GM21528 (cell line): Measurements from ENCODE around the gene PIK3R5.

Experiments used
- ATAC-seq: cut with Tn5 transposase; IDR thresholded peaks from one replicate; pipeline ENCODE4 v1.9.1; 2021; ENCODE audit warnings: mild to moderate bottlenecking, moderate library complexity; ENCODE audit not compliant: unreplicated experiment, low FRiP score

PIK3R5 gene

GRCh38 chr17:8954339-8954738 is 11.2 kb downstream of the PIK3R5 start:
- ATAC-seq = no peak

DNA sequence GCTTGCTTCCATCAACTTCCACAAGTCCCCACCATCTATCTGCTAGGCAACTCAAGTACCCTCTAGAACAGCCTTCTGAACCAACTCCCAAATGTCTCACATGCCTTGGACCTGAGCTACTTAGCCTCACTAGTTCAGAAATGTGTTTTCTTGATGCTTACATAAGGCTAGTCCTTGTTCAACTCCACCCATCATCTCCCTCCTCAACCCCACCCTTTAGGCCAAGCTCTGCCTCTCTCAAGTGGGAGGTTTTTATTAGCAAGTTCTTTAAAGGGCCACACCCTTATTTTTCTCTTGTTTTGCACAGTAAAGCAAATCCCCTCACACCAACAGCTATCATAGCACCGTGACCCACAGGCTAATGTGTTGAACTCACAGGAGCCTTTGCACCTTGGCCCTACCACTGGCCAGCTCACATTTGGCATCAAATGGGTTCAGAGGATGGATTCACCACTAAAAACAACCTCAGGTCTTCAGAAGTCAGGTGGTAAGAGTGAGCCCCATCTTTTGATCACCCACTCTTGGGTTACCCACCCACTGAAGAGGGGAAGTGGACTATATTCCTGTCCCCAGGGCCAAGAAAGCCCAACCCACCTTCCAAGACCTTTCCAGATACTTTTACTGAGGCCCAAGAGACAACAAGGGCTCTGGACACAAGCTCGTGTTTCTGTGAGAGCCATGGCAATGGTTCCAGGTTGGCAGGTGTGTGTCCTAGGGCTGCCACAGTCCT is 12.2 kb downstream of the PIK3R5 start:
- no peak for ATAC-seq

GRCh38 chr17:8952191-8952590 is 13.3 kb downstream of the PIK3R5 start:
- no peak for ATAC-seq

- no peak for ATAC-seq
These were observed 14.3 kb downstream of the PIK3R5 start for GRCh38 chr17:8951206-8951605.

- no peak for ATAC-seq
These were observed 16.3 kb downstream of the PIK3R5 start for GRCh38 chr17:8949061-8949661.

DNA sequence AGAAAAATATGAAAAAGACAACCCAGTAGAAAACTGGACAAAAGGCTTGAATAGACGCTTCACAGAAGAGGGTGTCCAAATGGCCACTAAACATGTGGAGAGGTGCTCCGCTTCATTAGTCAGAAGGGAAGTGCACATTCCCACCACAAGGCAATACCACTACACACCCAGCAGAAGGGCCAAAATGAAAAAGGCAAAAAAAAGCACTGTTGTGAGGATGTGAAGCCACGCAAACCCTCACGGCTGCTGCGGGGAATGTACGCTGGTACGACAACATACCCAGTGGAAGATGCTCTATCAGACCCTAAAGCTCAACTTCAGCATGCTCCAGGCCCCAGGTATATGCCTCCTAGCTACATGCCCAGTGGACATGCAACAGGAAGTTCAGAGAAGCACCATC is 17.0 kb downstream of the PIK3R5 start:
- ATAC-seq = no peak

DNA sequence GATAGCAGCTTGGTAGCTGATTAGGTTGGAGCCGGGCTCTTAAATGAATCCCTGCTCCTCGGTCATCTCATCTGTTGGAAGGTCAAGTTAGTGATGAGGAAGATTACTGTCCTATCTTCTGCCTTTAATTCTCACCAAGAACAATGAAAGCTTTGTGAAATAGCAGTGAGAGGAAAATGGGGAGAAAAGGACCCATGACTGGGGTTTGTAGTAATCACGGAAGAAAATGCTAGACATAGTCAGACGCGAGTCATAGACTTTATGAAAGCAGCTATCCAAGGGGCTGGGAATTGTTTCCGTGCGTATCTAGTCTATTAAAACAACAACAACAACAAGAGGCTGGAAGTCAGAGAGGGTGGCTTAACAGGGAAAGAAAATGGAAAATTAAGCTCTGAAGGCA is 18.3 kb downstream of the PIK3R5 start:
- no peak for ATAC-seq

GRCh38 chr17:8946476-8946875 is 19.0 kb downstream of the PIK3R5 start:
- no peak for ATAC-seq

DNA sequence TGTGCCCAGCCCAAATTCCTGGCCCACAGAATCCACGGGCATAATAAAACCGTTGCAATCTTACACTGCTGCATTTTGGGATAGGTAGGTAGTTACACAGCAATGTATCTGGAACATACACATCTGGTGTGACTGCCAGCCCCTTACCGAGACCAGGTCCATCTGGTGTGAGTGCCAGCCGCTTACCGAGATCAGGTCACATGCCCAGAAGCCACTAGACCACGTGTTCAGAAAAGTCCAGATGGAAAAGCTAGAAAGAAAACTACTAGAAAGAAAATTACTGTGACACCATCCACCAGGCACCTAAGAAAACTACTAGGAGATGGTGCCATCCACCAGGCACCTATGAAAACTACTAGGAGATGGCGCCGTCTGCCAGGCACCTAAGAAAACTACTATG is 19.4 kb downstream of the PIK3R5 start:
- ATAC-seq = no peak

DNA sequence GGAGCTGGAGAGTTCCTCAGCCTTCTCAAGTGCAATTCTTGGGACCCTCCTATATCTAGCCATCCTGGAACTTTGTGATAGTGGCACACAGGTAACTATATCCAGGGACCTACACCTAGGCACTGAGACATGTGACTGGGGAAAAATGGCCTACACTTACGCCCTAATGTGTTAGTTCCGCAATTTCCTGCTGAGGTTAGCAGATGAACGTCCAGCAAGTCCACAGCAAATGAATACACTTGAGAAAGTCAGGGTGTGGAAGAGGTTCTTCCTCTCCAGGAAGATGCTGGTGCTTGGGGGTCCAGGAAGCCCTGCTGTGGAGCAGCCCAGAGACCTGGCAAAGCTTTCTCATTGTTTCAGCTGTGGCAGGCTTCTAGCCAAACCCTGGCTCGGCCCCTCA is 20.8 kb downstream of the PIK3R5 start:
- ATAC-seq = no peak

DNA sequence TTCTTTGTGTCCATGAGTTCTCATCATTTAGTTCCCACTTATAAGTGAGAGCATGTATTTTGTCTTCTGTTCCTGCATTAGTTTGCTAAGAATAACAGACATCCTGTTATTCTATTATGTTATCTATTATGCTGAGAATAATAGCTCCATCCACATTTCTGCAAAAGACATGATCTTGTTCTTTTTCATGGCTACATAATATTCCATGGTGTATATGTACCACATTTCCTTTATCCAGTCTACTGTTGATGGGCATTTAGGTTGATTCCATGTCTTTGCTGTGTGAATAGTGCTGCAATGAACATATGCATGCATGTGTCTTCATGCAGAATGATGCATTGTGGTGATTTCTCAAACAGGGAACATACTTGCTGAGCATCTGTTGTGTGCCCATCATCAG is 21.4 kb downstream of the PIK3R5 start:
- no peak for ATAC-seq

DNA sequence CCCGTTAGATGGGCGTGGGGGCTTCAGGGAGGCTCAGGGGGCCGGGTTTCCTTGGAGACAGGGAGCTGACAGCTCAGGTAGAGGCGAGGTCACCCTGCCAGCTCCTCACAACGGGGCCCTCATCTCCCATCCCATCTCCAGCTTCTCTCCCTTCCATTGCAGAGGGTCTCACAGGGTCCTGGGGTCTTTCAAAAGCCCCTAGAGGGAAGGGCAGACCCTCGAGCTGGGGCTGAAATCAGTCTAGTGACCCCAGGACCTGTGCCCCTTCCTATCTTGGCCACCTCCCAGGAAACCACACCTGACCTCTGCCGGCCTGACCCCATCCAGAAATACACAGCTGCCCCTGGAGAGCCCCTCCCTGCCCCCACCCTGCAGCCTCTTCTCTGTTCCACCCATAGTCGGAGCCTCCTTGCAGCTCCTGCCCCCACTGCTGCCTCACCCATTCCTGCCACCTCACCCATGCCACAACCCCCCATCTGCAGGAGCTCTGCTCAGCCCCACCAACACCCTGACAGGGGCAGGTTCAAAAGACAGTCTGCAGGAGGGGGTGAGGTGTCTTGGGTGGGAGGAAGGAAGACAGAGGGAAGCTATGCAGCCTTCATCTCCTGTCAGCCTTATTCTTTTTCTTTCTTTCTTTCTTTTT is 23.4 kb downstream of the PIK3R5 start:
- no peak for ATAC-seq

DNA sequence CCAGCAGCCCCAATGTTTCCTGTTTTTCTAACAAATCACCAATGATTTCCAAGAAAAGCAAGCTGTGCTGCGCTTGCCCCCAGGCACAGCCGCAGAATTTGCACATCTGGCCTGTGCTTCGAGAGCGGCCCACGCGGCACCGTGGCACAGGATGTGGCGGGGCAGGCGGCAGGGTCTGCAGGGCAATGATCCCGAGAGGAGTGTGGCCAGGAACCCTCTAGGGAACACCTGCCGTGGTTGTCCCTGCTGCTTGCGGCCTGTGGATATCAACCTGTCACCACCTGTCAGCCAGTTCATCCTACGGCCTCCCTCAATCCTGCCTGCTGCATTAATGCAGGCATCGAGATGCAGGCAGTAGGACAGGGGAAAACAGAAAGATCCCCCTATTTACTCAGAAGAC is 24.0 kb downstream of the PIK3R5 start:
- ATAC-seq = peak; percentile 54

DNA sequence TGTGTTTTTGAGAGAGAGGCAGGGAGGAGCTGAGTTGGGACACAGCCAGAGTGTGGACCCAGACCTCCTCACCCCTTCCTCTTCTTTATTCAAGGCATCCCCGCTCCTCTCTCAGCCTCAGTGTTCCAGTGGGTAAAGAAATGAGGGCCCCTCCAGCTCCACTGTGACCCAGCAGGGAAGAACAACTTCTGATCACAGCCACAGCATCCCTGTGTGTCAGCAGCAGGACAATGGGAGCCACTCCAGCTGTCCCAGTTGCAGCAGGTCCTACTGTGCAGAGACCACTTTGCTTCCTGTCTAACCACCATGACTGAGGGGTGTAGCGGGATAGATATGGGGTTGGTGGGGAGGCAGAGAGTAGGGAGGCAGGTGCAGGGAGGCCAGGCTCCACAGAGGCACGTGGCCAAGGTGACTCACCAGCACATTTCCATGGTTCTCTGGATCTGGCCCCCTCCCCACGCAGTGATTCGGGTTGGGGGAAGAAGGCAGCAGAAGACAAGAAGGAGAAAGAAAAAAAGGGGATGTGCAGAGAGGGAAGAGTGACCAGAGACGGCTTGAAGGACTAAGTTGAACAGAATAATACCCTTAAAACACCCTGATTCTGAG is 24.5 kb downstream of the PIK3R5 start:
- peak; percentile 11 for ATAC-seq

- no peak for ATAC-seq
These were observed 25.8 kb downstream of the PIK3R5 start for GRCh38 chr17:8939496-8940334.

DNA sequence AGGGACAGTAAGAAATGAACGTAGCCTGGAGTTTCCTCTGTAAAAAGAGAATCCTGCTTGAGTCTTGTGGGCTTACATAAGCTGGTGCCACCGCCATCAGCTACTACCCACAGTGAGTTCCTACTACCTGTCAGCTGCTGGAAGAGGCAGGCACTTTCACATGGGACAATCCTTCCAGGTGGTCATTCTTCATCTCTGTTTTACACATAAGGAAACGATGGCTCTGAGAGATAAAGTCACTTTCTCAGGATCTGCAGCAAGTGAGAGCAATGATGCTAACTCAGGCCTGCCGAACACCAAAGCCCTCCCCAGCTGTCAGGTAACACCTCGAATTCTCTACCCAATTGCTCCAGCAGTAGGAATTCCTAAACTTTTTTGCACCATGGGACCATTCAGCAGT is 26.6 kb downstream of the PIK3R5 start:
- no peak for ATAC-seq

GRCh38 chr17:8935191-8935590 is 30.3 kb downstream of the PIK3R5 start:
- no peak for ATAC-seq

- no peak for ATAC-seq
These were observed 31.2 kb downstream of the PIK3R5 start for GRCh38 chr17:8934346-8934745.

DNA sequence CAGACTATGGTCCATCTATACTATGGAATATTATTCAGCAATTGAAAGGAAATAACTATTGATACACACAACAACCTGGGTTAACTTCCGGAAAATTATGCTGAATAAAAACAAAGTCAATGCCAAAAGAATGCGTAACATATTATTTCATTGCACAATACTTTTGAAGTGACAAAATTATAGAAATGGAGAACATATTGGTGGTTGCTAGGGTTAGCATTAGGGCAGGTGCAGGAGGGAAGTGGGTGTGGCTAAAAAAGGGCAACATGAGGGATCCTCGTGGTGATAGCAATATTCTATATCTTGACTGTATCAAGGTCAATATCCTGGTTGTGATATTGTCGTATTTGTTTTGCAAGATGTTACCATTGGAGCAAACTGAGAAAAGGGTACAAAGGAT is 34.9 kb downstream of the PIK3R5 start:
- no peak for ATAC-seq

DNA sequence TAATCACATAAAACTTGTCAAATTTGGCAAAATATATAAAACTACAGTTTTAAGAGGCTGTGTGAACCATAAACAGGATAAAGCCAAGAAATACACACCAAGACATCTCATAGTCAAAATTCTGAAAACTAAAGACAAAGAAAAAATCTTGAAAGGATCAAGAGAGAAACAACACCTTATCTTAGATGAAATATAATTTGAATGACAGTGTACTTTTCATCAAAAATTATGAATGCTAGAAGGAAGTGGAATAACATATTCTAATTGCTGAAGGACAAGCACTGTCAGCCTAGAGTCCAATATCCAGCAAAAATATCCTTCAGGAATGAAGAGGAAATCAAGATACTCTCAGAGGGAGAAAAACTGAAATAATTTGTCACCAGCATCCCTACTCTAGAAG is 37.2 kb downstream of the PIK3R5 start:
- ATAC-seq = no peak

GRCh38 chr17:8927395-8927794 is 38.1 kb downstream of the PIK3R5 start:
- ATAC-seq = no peak
